Fibroblast of pulmonary artery (primary cell): Measurements from ENCODE around the gene PHACTR1.

Experiments used
- DNase-seq: peaks from one replicate; pipeline ENCODE4 v3.0.0-alpha.2; 2010; ENCODE audit warnings: low read depth
- H3K4me3 ChIP-seq: replicated peaks from 2 replicates; pipeline ENCODE4 v1.5.1; 2011; ENCODE audit warnings: low read depth, mild to moderate bottlenecking, control low read depth, low read length, moderate library complexity
- CTCF ChIP-seq: IDR thresholded peaks from 2 replicates; pipeline ENCODE4 v1.5.1; 2011; ENCODE audit warnings: mild to moderate bottlenecking, control low read depth, low read length, inconsistent platforms; ENCODE audit errors: missing control alignments

PHACTR1 gene

GRCh38 chr6:13233106-13233505 is 516.5 kb downstream of the PHACTR1 start:
- no peak overlapping the region for H3K4me3 ChIP-seq
- no peak for TF ChIP-seq CTCF
- DNase-seq = no peak

- DNase-seq = no peak
- no peak overlapping the region for H3K4me3 ChIP-seq
- no peak for TF ChIP-seq CTCF
Measured at GRCh38 chr6:13234130-13234529, 517.6 kb downstream of the PHACTR1 start.

- no peak overlapping the region for H3K4me3 ChIP-seq
- TF ChIP-seq CTCF = no peak
- DNase-seq = no peak
Measured at GRCh38 chr6:13235339-13235738, 518.8 kb downstream of the PHACTR1 start.

GRCh38 chr6:13237318-13237717 is 520.8 kb downstream of the PHACTR1 start:
- H3K4me3 ChIP-seq = no peak overlapping the region
- TF ChIP-seq CTCF = no peak
- DNase-seq = no peak

- H3K4me3 ChIP-seq = no peak overlapping the region
- DNase-seq = no peak
- TF ChIP-seq CTCF = no peak
Measured at GRCh38 chr6:13238017-13238416, 521.5 kb downstream of the PHACTR1 start.

GRCh38 chr6:13238640-13239216 is 522.2 kb downstream of the PHACTR1 start:
- H3K4me3 ChIP-seq = no peak overlapping the region
- TF ChIP-seq CTCF = no peak

More at GRCh38 chr6:13238640-13239216, 522.2 kb downstream of the PHACTR1 start:
- no peak for DNase-seq
